B cell (primary cell): ENCODE measurements around the gene PRDM13. TPM values are rescaled to one million over a fixed set of nuclear protein-coding genes. Genes with fewer than 3 reads are reported as not detected.

Experiments
- ATAC-seq: fragments of 200-7000 bp; cut with Tn5 transposase; one replicate; pipeline ENCODE4 v1.10.0; 2021; ENCODE audit warnings: low read depth, mild to moderate bottlenecking, moderate number of reproducible peaks, moderate library complexity
- CTCF ChIA-PET: fragments of 350-600 bp; sonication (Branson Sonifier 250); formaldehyde crosslinking; loops from one replicate; lab custom pipeline; 2021; ENCODE audit warnings: antibody characterized with exemption, inconsistent platforms; lab: Charles Lee
- POLR2A ChIA-PET: fragments of 350-600 bp; sonication (Branson Sonifier 250); formaldehyde crosslinking; loops from one replicate; lab custom pipeline; 2021; ENCODE audit warnings: antibody characterized with exemption; lab: Charles Lee
- DNase-seq: peaks from one replicate; pipeline ENCODE4 v3.0.0; 2013
- H2AFZ ChIP-seq: 2 replicates; pipeline ENCODE4 v1.6.1; 2012; ENCODE audit warnings: mild to moderate bottlenecking, low read depth, low read length; ENCODE audit not compliant: insufficient read depth, poor library complexity, severe bottlenecking
- H3K27ac ChIP-seq, 2 donors: 1 replicate in 1 of 2; 2 replicates in 1 of 2; pipeline ENCODE4 v1.5.1; 2012 to 2013; ENCODE audit warnings: low read length in 2 of 2, mild to moderate bottlenecking in 2 of 2, moderate library complexity in 1 of 2
- H3K27me3 ChIP-seq, 4 experiments: fragments of 200-600 bp in 1 of 4; sonication (generic) in 1 of 4; replicated peaks in 1 of 4; 1 replicate in 2 of 4; 2 replicates in 2 of 4; pipeline versions ENCODE4 v1.6.1 to v1.7.0; 2013 to 2016; ENCODE audit warnings: low read length in 3 of 4, mild to moderate bottlenecking in 2 of 4, mixed read lengths in 1 of 4, moderate library complexity in 1 of 4; ENCODE audit not compliant: insufficient read depth in 4 of 4, control insufficient read depth in 3 of 4; ENCODE audit errors: control extremely low read depth in 1 of 4
- H3K36me3 ChIP-seq, 2 experiments: replicated peaks in 1 of 2; 1 replicate in 1 of 2; 2 replicates in 1 of 2; pipeline versions ENCODE4 v1.6.1 to v1.7.1; 2013; ENCODE audit warnings: low read length in 1 of 2; ENCODE audit not compliant: insufficient read depth in 2 of 2, control insufficient read depth in 1 of 2; ENCODE audit errors: control extremely low read depth in 1 of 2, extremely low read depth in 1 of 2
- H3K4me1 ChIP-seq, 2 donors: fragments of 200-600 bp in 1 of 2; sonication (generic) in 1 of 2; 1 replicate in 1 of 2; 2 replicates in 1 of 2; pipeline versions ENCODE4 v1.5.1 to v1.6.1; 2013 to 2017; ENCODE audit warnings: low read length in 2 of 2; ENCODE audit not compliant: control insufficient read depth in 2 of 2, insufficient read depth in 2 of 2
- H3K4me2 ChIP-seq: replicated peaks from 2 replicates; pipeline ENCODE3; 2012; ENCODE audit warnings: mild to moderate bottlenecking, low read depth, low read length; ENCODE audit not compliant: poor library complexity, severe bottlenecking
- H3K4me3 ChIP-seq, 5 experiments: fragments of 200-600 bp in 1 of 5; sonication (generic) in 1 of 5; 1 replicate in 3 of 5; 2 replicates in 2 of 5; pipeline versions ENCODE4 v1.5.1 to v1.7.0; 2011 to 2016; ENCODE audit warnings: low read length in 4 of 5, mild to moderate bottlenecking in 4 of 5, low read depth in 2 of 5, control low read depth in 1 of 5, moderate library complexity in 1 of 5; ENCODE audit not compliant: insufficient read depth in 1 of 5; ENCODE audit errors: control extremely low read depth in 1 of 5, extremely low read depth in 1 of 5
- H3K79me2 ChIP-seq: fragments of 200-600 bp; sonication (generic); one replicate; pipeline ENCODE4 v1.6.0; 2016; ENCODE audit warnings: low read length; ENCODE audit not compliant: control insufficient read depth, insufficient read depth
- H3K9ac ChIP-seq: fragments of 200-600 bp; sonication (generic); 2 replicates; pipeline ENCODE4 v1.6.1; 2017; ENCODE audit warnings: mild to moderate bottlenecking, low read length, moderate library complexity
- H3K9me3 ChIP-seq, 3 donors: one replicate each; pipeline versions ENCODE4 v1.6.1 to v1.7.1; 2013; ENCODE audit warnings: low read length in 2 of 3; ENCODE audit not compliant: control insufficient read depth in 2 of 3, insufficient read depth in 1 of 3; ENCODE audit errors: control extremely low read depth in 1 of 3
- H4K20me1 ChIP-seq: 2 replicates; pipeline ENCODE4 v1.6.0; 2012; ENCODE audit warnings: mild to moderate bottlenecking, low read length; ENCODE audit not compliant: insufficient read depth, control insufficient read depth, poor library complexity, severe bottlenecking
- H3K27ac Mint-ChIP-seq: one replicate; pipeline ENCODE4 v1.8.0; 2021; ENCODE audit warnings: mixed read lengths
- H3K27me3 Mint-ChIP-seq: one replicate; pipeline ENCODE4 v1.8.0; 2021; ENCODE audit warnings: mixed read lengths
- H3K4me1 Mint-ChIP-seq: one replicate; pipeline ENCODE4 v1.8.0; 2021; ENCODE audit warnings: mixed read lengths
- H3K4me3 Mint-ChIP-seq: one replicate; pipeline ENCODE4 v1.8.0; 2021; ENCODE audit warnings: mixed read lengths
- H3K9me3 Mint-ChIP-seq: one replicate; pipeline ENCODE4 v1.8.0; 2022; ENCODE audit warnings: mixed read lengths; ENCODE audit not compliant: insufficient read depth
- EZH2 ChIP-seq: IDR thresholded peaks from 2 replicates; pipeline ENCODE4 v1.6.1; 2012; ENCODE audit warnings: borderline replicate concordance, low read depth, mild to moderate bottlenecking, moderate library complexity, low read length; ENCODE audit not compliant: insufficient read depth, poor library complexity, severe bottlenecking
- WGBS: methylation state at CpG from one replicate; pipeline ENCODE4 v1.1.5; 2013; ENCODE audit warnings: missing lambda C conversion rate; ENCODE audit not compliant: insufficient coverage; 5-methylcytosine and 5-hydroxymethylcytosine counted together
- intact Hi-C: fragments of 100-400 bp; cut with micrococcal nuclease; formaldehyde crosslinking; loops from one replicate; pipeline ENCODE4 v1.10.0; 2022
- polyA plus RNA-seq: library from polyadenylated mRNA; depleted of rRNA; stranded (reverse); fragments of >200 nt; gene quantifications from 2 replicates; pipeline ENCODE4 v1.2.3, GENCODE V29; 2012
- total RNA-seq, 2 donors: library from RNA; stranded (reverse); fragments of 120-200 nt in 1 of 2; gene quantifications; 1 replicate in 1 of 2; 2 replicates in 1 of 2; pipeline versions ENCODE4 v1.2.3 to v1.2.4, GENCODE V29; 2013 to 2022
- TF ChIP-seq, protein P1 (sequence below): fragments of 200-600 bp; IDR thresholded peaks from one replicate; pipeline ENCODE4 v1.8.0; 2022; ENCODE audit warnings: antibody characterized with exemption, mild to moderate bottlenecking

PRDM13 gene
- total and polyA plus RNA-seq, 2 donors (not counting 1 experiment from before 2014, with no cell fraction given) = not detected

DNA sequence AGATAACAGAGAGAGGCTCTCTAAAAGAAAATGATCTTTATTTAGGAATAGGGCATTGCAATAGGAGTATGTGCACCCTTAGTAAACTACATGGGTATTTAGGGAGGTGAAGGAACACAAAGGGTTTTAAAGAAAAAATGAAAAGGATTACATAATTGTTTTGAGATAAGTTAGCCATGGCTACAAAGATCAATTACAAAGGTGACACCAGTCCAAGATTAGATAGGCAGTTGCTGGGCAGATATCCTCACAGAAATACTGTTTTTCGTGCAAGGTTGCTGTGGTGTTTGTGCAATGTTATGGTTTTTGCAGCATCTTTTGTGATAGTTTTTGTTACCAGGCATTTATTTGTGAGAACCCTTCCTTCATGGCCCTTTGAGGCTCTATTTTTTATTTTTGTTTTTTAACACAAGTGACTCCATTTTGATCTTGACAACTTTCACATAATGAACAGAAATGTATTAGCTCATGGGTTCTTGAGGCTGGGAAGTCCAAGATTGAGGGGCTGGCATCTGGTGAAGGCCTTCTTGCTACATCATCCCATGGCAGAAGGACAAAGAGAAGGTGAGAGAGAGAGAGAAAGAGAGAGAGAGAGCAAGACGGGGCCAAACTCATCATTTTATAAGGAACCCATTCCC is 32.5 kb upstream of the PRDM13 start:
- peaks cover 5% of the 10 kb centered on the region for H3K27me3 Mint-ChIP-seq
- no peak for TF ChIP-seq EZH2
- TF ChIP-seq, protein P1, sequence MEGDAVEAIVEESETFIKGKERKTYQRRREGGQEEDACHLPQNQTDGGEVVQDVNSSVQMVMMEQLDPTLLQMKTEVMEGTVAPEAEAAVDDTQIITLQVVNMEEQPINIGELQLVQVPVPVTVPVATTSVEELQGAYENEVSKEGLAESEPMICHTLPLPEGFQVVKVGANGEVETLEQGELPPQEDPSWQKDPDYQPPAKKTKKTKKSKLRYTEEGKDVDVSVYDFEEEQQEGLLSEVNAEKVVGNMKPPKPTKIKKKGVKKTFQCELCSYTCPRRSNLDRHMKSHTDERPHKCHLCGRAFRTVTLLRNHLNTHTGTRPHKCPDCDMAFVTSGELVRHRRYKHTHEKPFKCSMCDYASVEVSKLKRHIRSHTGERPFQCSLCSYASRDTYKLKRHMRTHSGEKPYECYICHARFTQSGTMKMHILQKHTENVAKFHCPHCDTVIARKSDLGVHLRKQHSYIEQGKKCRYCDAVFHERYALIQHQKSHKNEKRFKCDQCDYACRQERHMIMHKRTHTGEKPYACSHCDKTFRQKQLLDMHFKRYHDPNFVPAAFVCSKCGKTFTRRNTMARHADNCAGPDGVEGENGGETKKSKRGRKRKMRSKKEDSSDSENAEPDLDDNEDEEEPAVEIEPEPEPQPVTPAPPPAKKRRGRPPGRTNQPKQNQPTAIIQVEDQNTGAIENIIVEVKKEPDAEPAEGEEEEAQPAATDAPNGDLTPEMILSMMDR = no peak
- no peak overlapping the region for H3K9ac ChIP-seq
- ATAC-seq (no peak), DNase-seq (no peak)
- H3K4me1 Mint-ChIP-seq = no peaks in the 10 kb centered on the region
- H3K27ac Mint-ChIP-seq = no peak overlapping the region
- POLR2A ChIA-PET = no interaction called here
- no peak overlapping the region for H3K4me3 Mint-ChIP-seq
- H3K36me3 ChIP-seq = no peaks in the 10 kb centered on the region
- H2AFZ ChIP-seq = no peak overlapping the region
- H3K27me3 ChIP-seq = peaks cover 0 to 15% (median 5%) of the 10 kb centered on the region in 4 experiments
- H3K4me2 ChIP-seq = no peak overlapping the region
- H3K9me3 Mint-ChIP-seq = no peaks in the 10 kb centered on the region
- H4K20me1 ChIP-seq = no peaks in the 10 kb centered on the region
- intact Hi-C loops = no loop called here
- H3K4me3 ChIP-seq = no peak overlapping the region
- CTCF ChIA-PET = no interaction called here
- WGBS = 100% methylated on average over 1 of the region's 2 CpGs
- no peak overlapping the region for H3K27ac ChIP-seq
- no peaks in the 10 kb centered on the region for H3K4me1 ChIP-seq
- no peaks in the 10 kb centered on the region for H3K79me2 ChIP-seq
- no peaks in the 10 kb centered on the region for H3K9me3 ChIP-seq

DNA sequence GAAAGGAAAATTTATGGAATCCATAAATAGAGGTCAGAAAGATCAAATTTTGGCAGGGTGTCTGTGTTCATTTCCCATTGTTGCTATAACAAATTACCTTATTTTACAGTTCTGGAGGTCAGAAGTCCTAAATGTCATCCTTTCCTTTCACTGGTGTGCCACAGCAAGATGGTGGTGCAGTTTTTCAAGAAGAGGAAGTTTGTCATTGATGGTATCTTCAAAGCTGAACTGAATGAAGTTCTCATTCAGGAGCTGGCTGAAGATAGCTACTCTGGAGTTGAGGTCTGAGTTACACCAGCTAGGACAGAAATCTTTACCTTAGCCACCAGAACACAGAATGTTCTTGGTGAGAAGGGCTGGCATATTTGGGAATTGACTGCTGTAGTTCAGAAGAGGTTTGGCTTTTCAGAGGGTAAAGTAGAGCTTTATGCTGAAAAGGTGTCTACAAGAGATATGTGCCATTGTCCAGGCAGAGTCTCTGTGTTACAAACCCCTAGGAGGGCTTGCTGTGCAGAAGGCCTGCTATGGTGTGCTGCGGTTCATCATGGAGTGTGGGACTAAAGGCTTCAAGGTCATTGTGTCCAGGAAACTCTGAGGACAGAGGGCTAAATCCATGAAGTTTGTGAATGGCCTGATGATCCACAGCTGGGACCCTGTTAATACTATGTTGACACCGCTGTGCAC is 30.9 kb upstream of the PRDM13 start:
- POLR2A ChIA-PET = no interaction called here
- intact Hi-C loops = no loop called here

More for the DNA sequence above, 30.9 kb upstream of the PRDM13 start:
- DNase-seq = no peak
- Histone ChIP-seq H3K79me2 (no peaks in the 10 kb centered on the region), H2AFZ (no peak overlapping the region), H3K4me2 (no peak overlapping the region), H4K20me1 (no peaks in the 10 kb centered on the region), H3K9me3 (no peaks in the 10 kb centered on the region), H3K36me3 (no peaks in the 10 kb centered on the region), H3K9ac (no peak overlapping the region), H3K4me1 (no peaks in the 10 kb centered on the region), H3K4me3 (no peak overlapping the region), H3K27me3 (peaks cover 0 to 16% (median 5%) of the 10 kb centered on the region in 4 experiments), H3K27ac (no peak overlapping the region)
- H3K9me3 Mint-ChIP-seq = no peaks in the 10 kb centered on the region
- no peak overlapping the region for H3K4me3 Mint-ChIP-seq
- H3K27ac Mint-ChIP-seq = no peak overlapping the region
- WGBS = 100% methylated on average over 2 of the region's 2 CpGs
- ATAC-seq = no peak
- peaks cover 8% of the 10 kb centered on the region for H3K27me3 Mint-ChIP-seq
- CTCF ChIA-PET = no interaction called here
- no peaks in the 10 kb centered on the region for H3K4me1 Mint-ChIP-seq
- TF ChIP-seq, protein P1 = no peak
- TF ChIP-seq EZH2 = no peak
